ENCODE data around the gene APOC4.

DNA sequence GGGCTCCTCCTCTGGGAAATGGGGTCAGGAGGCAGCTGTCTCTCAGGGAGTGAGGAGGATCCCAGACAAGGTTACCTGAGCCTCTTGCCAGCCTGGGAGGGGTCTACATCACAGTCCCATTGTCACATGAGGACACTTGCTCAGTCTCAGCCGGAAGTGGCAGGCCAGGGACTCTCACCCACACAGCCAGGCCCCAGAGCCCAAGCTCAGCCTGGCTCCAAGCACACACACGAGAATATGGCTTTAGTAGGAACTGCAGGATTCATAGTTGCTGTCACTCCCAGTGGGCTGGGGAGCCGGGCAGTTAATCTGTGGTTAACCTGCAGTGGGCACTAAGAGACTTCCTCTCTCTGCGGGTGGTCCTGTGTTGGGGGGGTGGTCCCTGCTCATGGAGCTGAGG is 43.4 kb downstream of the APOC4 start:
- no peak for TF ChIP-seq CTCF (tag by site-specific recombination; IDR thresholded peaks at IDR 0.05)
- TF ChIP-seq ZSCAN23 (tag by site-specific recombination; IDR thresholded peaks at IDR 0.05) = no peak
- TF ChIP-seq, protein P1, sequence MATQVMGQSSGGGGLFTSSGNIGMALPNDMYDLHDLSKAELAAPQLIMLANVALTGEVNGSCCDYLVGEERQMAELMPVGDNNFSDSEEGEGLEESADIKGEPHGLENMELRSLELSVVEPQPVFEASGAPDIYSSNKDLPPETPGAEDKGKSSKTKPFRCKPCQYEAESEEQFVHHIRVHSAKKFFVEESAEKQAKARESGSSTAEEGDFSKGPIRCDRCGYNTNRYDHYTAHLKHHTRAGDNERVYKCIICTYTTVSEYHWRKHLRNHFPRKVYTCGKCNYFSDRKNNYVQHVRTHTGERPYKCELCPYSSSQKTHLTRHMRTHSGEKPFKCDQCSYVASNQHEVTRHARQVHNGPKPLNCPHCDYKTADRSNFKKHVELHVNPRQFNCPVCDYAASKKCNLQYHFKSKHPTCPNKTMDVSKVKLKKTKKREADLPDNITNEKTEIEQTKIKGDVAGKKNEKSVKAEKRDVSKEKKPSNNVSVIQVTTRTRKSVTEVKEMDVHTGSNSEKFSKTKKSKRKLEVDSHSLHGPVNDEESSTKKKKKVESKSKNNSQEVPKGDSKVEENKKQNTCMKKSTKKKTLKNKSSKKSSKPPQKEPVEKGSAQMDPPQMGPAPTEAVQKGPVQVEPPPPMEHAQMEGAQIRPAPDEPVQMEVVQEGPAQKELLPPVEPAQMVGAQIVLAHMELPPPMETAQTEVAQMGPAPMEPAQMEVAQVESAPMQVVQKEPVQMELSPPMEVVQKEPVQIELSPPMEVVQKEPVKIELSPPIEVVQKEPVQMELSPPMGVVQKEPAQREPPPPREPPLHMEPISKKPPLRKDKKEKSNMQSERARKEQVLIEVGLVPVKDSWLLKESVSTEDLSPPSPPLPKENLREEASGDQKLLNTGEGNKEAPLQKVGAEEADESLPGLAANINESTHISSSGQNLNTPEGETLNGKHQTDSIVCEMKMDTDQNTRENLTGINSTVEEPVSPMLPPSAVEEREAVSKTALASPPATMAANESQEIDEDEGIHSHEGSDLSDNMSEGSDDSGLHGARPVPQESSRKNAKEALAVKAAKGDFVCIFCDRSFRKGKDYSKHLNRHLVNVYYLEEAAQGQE (tag by site-specific recombination; IDR thresholded peaks at IDR 0.05) = no peak
- no peak for TF ChIP-seq ZNF184 (tag by site-specific recombination; IDR thresholded peaks at IDR 0.05)
- TF ChIP-seq, protein P2, sequence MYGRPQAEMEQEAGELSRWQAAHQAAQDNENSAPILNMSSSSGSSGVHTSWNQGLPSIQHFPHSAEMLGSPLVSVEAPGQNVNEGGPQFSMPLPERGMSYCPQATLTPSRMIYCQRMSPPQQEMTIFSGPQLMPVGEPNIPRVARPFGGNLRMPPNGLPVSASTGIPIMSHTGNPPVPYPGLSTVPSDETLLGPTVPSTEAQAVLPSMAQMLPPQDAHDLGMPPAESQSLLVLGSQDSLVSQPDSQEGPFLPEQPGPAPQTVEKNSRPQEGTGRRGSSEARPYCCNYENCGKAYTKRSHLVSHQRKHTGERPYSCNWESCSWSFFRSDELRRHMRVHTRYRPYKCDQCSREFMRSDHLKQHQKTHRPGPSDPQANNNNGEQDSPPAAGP (tag by site-specific recombination; IDR thresholded peaks at IDR 0.05) = no peak
- no peak for TF ChIP-seq ZNF274 (IDR thresholded peaks at IDR 0.05; ENCODE audit: low read length)
- TF ChIP-seq ZNF274 (tag by site-specific recombination; IDR thresholded peaks at IDR 0.05; ENCODE audit: borderline replicate concordance) = no peak
- TF ChIP-seq KLF16 (tag by site-specific recombination; IDR thresholded peaks at IDR 0.05) = no peak
- no peak for TF ChIP-seq PBX3 (CRISPR knock-in tag; IDR thresholded peaks at IDR 0.05)
